A673 (cell line): Measurements from ENCODE around the gene PPM1F.

Experiments
- CTCF ChIP-seq: fragments of 300-800, 200-600 bp; sonication (generic); conservative IDR thresholded peaks from 2 replicates; pipeline ENCODE4 v1.5.1; 2017; ENCODE audit warnings: low read depth, mild to moderate bottlenecking, antibody characterized with exemption, low read length, moderate library complexity, mixed read lengths
- EZH2 ChIP-seq: fragments of 200-600 bp; sonication (generic); IDR thresholded peaks from 2 replicates; pipeline ENCODE4 v1.6.1; 2017; ENCODE audit warnings: borderline replicate concordance, low read depth, mild to moderate bottlenecking, mixed read lengths, antibody characterized with exemption, low read length; ENCODE audit not compliant: poor library complexity, severe bottlenecking

- no peak for TF ChIP-seq CTCF
- no peak for TF ChIP-seq EZH2
These were observed 12.4 kb upstream of the PPM1F start for GRCh38 chr22:21964918-21965484.
